Spleen (tissue), 11 donors: ENCODE data around the gene AMY2B. TPM values are rescaled to one million over a fixed set of nuclear protein-coding genes. Genes with fewer than 3 reads are reported as not detected.
"Not testable (repeated sequence)": the region's sequence is repeated elsewhere in the genome, so short reads cannot be mapped to it uniquely, and the experiment has no call there.

ENCODE experiments used
- DNase-seq: peaks from one replicate; pipeline ENCODE4 v3.0.0-alpha.2; 2020
- H3K27ac ChIP-seq, 8 donors: fragments of 200-600 bp; sonication (generic) in 7 of 8; 1 replicate in 4 of 8; 2 replicates in 4 of 8; pipeline versions ENCODE4 v1.5.0 to v1.8.0; 2016 to 2021; ENCODE audit warnings: inconsistent platforms in 4 of 8, mild to moderate bottlenecking in 4 of 8, moderate library complexity in 1 of 8
- H3K27me3 ChIP-seq, 7 donors: fragments of 200-600 bp; sonication (generic) in 6 of 7; replicated peaks in 1 of 7; 1 replicate in 4 of 7; 2 replicates in 3 of 7; pipeline versions ENCODE4 v1.5.0 to v1.8.0; 2016 to 2021; ENCODE audit warnings: inconsistent platforms in 3 of 7, mild to moderate bottlenecking in 1 of 7
- H3K36me3 ChIP-seq, 6 donors: fragments of 200-600 bp; sonication (generic) in 5 of 6; 1 replicate in 4 of 6; 2 replicates in 2 of 6; pipeline versions ENCODE4 v1.5.0 to v1.8.0; 2016 to 2021; ENCODE audit warnings: inconsistent platforms in 2 of 6
- H3K4me1 ChIP-seq, 6 donors: fragments of 200-600 bp; sonication (generic) in 5 of 6; 1 replicate in 3 of 6; 2 replicates in 3 of 6; pipeline versions ENCODE4 v1.5.0 to v1.8.0; 2016 to 2021; ENCODE audit warnings: inconsistent platforms in 3 of 6
- H3K4me3 ChIP-seq, 8 donors: fragments of 200-600 bp; sonication (generic) in 7 of 8; 1 replicate in 4 of 8; 2 replicates in 4 of 8; pipeline versions ENCODE4 v1.5.0 to v1.8.0; 2016 to 2021; ENCODE audit warnings: inconsistent platforms in 4 of 8, mild to moderate bottlenecking in 4 of 8, moderate library complexity in 2 of 8
- H3K9me3 ChIP-seq, 8 donors: fragments of 200-600 bp; sonication (generic) in 7 of 8; 1 replicate in 4 of 8; 2 replicates in 4 of 8; pipeline versions ENCODE4 v1.5.0 to v1.8.0; 2016 to 2021; ENCODE audit warnings: inconsistent platforms in 4 of 8
- CTCF ChIP-seq, 11 experiments: fragments of 200-600 bp in 7 of 11; fragments of 450-650 bp in 4 of 11; sonication (generic) in 4 of 11; IDR thresholded peaks in 8 of 11; conservative IDR thresholded peaks in 3 of 11; 1 replicate in 7 of 11; 2 replicates in 4 of 11; pipeline versions ENCODE4 v1.4.0 to v1.8.0; 2016 to 2021; ENCODE audit warnings: antibody characterized with exemption in 11 of 11, inconsistent platforms in 4 of 11, mild to moderate bottlenecking in 1 of 11
- POLR2A ChIP-seq, 3 donors: fragments of 450-650 bp; IDR thresholded peaks; one replicate each; pipeline ENCODE4 v1.5.1; 2017; ENCODE audit warnings: antibody characterized with exemption in 3 of 3, mild to moderate bottlenecking in 1 of 3
- POLR2AphosphoS5 ChIP-seq, 3 donors: sonication (generic); formaldehyde crosslinking; IDR thresholded peaks; one replicate each; pipeline ENCODE4 v1.5.1; 2017; ENCODE audit warnings: antibody characterized with exemption in 3 of 3
- WGBS, 5 donors: extraction: QIAGEN DNeasy Blood & Tissue Kit in 3 of 5; methylation state at CpG; one replicate each; pipeline versions ENCODE4 v1.1.5 to v1.1.7; 2013 to 2018; 5-methylcytosine and 5-hydroxymethylcytosine counted together
- intact Hi-C: fragments of 100-400 bp; cut with DNase I; formaldehyde crosslinking; loops from one replicate; pipeline ENCODE4 v1.15.0; 2023; ENCODE audit warnings: low total_unique reads
- polyA plus RNA-seq, 3 donors: library from polyadenylated mRNA; stranded (reverse); fragments of 200-250 nt; gene quantifications; one replicate each; pipeline ENCODE4 v1.2.1, GENCODE V29; 2013
- total RNA-seq, 7 donors: library from RNA; depleted of rRNA in 3 of 7; stranded (reverse); fragments of >200 nt in 3 of 7; fragmentation: NEBNext Ultra II Directional in 4 of 7; extraction: Animal tissue kit (Norgen Biotek cat#: 25700) in 4 of 7; gene quantifications; one replicate each; pipeline versions ENCODE4 v1.1.0 to v1.2.1, GENCODE V29; 2016 to 2021
- donor health status: healthy with polysubstance abuse.
- donor health status: DM: no; HTN: no; CAD: no; lungs with moderate emphysema.
- donor health status: DM: no; HTN: no; CAD: no.
- donor health status: Bipolar disorder and iron deficiency.
- donor health status: healthy.
- donor health status: DM: no; HTN: no; CAD: no.
- donor health status: DM: yes; HTN: yes; CAD: no.

AMY2B gene
- total and polyA plus RNA-seq, 10 donors, result 15.0 to 47.5 (median 26.2) TPM

- 93 to 98% (median 96%) methylated on average over 3 of the region's 3 CpGs for WGBS, 5 donors
- intact Hi-C loops, result no loop called here
Measured at GRCh38 chr1:103547840-103548239, 23.5 kb upstream of the AMY2B start.

GRCh38 chr1:103560427-103560826 lies 11.0 kb upstream of the AMY2B start:
- Histone ChIP-seq H3K4me1 (peaks cover 0 to 16% (median 7%) of the 10 kb centered on the region in 6 donors), H3K36me3 (peaks cover 0 to 26% (median 9%) of the 10 kb centered on the region in 6 donors), H3K27ac (peak overlapping the region in 1 of 8 donors; percentile 82), H3K4me3 (no peak overlapping the region), H3K9me3 (no peaks in the 10 kb centered on the region), H3K27me3 (no peaks in the 10 kb centered on the region)
- DNase-seq, result no peak
- TF ChIP-seq CTCF (IDR thresholded peaks at IDR 0.05 in 8 of 11, conservative IDR thresholded peaks at IDR 0.05 in 3 of 11) (no peak), POLR2A (IDR thresholded peaks at IDR 0.05) (no peak)
- intact Hi-C loops, result no loop called here

More at GRCh38 chr1:103547840-103548239, 23.5 kb upstream of the AMY2B start:
- peaks cover 0 to 100% (median 88%) of the 10 kb centered on the region in 6 donors for H3K36me3 ChIP-seq
- DNase-seq, result no peak
- H3K27ac ChIP-seq, result no peak overlapping the region
- H3K9me3 ChIP-seq, result no peaks in the 10 kb centered on the region
- no peaks in the 10 kb centered on the region for H3K27me3 ChIP-seq
- TF ChIP-seq POLR2AphosphoS5 (IDR thresholded peaks at IDR 0.05) (no peak), CTCF (IDR thresholded peaks at IDR 0.05 in 8 of 11, conservative IDR thresholded peaks at IDR 0.05 in 3 of 11) (no peak), POLR2A (IDR thresholded peaks at IDR 0.05) (no peak)
- no peaks in the 10 kb centered on the region for H3K4me1 ChIP-seq
- H3K4me3 ChIP-seq, result no peak overlapping the region

GRCh38 chr1:103561124-103561523 lies 10.3 kb upstream of the AMY2B start:
- 82 to 97% (median 90%) methylated on average over 3 of the region's 3 CpGs for WGBS, 5 donors
- intact Hi-C loops, DNase-seq, H3K27me3 ChIP-seq, H3K9me3 ChIP-seq, H3K4me3 ChIP-seq: not testable (repeated sequence)
- peaks cover 0 to 19% (median 6%) of the 10 kb centered on the region in 6 donors for H3K36me3 ChIP-seq
- H3K4me1 ChIP-seq, result peaks cover 0 to 16% (median 7%) of the 10 kb centered on the region in 6 donors
- peak overlapping the region in 5 of 8 donors; percentile 62 to 82 (median 75) for H3K27ac ChIP-seq

GRCh38 chr1:103561643-103562395 lies 9.6 kb upstream of the AMY2B start:
- no peak overlapping the region for H3K4me3 ChIP-seq
- no peaks in the 10 kb centered on the region for H3K27me3 ChIP-seq
- peaks cover 0 to 12% (median 5%) of the 10 kb centered on the region in 6 donors for H3K36me3 ChIP-seq
- TF ChIP-seq POLR2AphosphoS5 (IDR thresholded peaks at IDR 0.05) (no peak), CTCF (IDR thresholded peaks at IDR 0.05 in 8 of 11, conservative IDR thresholded peaks at IDR 0.05 in 3 of 11) (no peak), POLR2A (IDR thresholded peaks at IDR 0.05) (no peak)
- DNase-seq, result no peak
- H3K4me1 ChIP-seq, result peaks cover 0 to 16% (median 7%) of the 10 kb centered on the region in 6 donors
- peak overlapping the region in 6 of 8 donors; percentile 49 to 82 (median 73) for H3K27ac ChIP-seq
- no peaks in the 10 kb centered on the region for H3K9me3 ChIP-seq
- WGBS, 5 donors, result 24 to 55% (median 40%) methylated on average over 2 of the region's 2 CpGs
- intact Hi-C loops, result no loop called here
